HG02884 (cell line): Measurements from ENCODE around the gene KLK15.

Experiments used
- ATAC-seq: cut with Tn5 transposase; IDR thresholded peaks from one replicate; pipeline ENCODE4 v1.9.1; 2021; ENCODE audit warnings: mild to moderate bottlenecking, moderate library complexity; ENCODE audit not compliant: unreplicated experiment

The KLK15 gene

GRCh38 chr19:50844296-50844935 lies 11.0 kb upstream of the KLK15 start:
- no peak for ATAC-seq

- ATAC-seq, result no peak
Observed at GRCh38 chr19:50843701-50844221, 10.4 kb upstream of the KLK15 start.

- no peak for ATAC-seq
Observed at GRCh38 chr19:50843205-50843604, 9.8 kb upstream of the KLK15 start.

- no peak for ATAC-seq
Observed at GRCh38 chr19:50842130-50842529, 8.8 kb upstream of the KLK15 start.

GRCh38 chr19:50839712-50840655 lies 6.6 kb upstream of the KLK15 start:
- ATAC-seq, result no peak

GRCh38 chr19:50838239-50838638 lies 4.9 kb upstream of the KLK15 start:
- no peak for ATAC-seq

- no peak for ATAC-seq
Observed at GRCh38 chr19:50837300-50837699, 3.9 kb upstream of the KLK15 start.

GRCh38 chr19:50836543-50837195 lies 3.3 kb upstream of the KLK15 start:
- no peak for ATAC-seq

GRCh38 chr19:50835785-50836542 lies 2.6 kb upstream of the KLK15 start:
- no peak for ATAC-seq

GRCh38 chr19:50835103-50835784 lies 1.9 kb upstream of the KLK15 start:
- ATAC-seq, result no peak

- no peak for ATAC-seq
Observed at GRCh38 chr19:50833802-50834167, 411 bp upstream of the KLK15 start.

- ATAC-seq, result no peak
Observed at GRCh38 chr19:50832666-50833065, 708 bp downstream of the KLK15 start.

GRCh38 chr19:50831026-50831396 lies 2.4 kb downstream of the KLK15 start:
- no peak for ATAC-seq

GRCh38 chr19:50830266-50831025 lies 2.9 kb downstream of the KLK15 start:
- no peak for ATAC-seq

- ATAC-seq, result no peak
Observed at GRCh38 chr19:50829801-50830200, 3.6 kb downstream of the KLK15 start.

GRCh38 chr19:50827476-50827875 lies 5.9 kb downstream of the KLK15 start:
- ATAC-seq, result no peak

- ATAC-seq, result no peak
Observed at GRCh38 chr19:50826492-50827240, 6.7 kb downstream of the KLK15 start.

- ATAC-seq, result no peak
Observed at GRCh38 chr19:50823389-50824042, 9.9 kb downstream of the KLK15 start, which contains the start of gene KLK1. KLK1 (minus strand) TSS chr19:50823787; CDS start chr19:50823748, 39 bp downstream.
